Liver (tissue), 9 donors: ENCODE measurements around the gene LDLRAD4. TPM values are rescaled to one million over a fixed set of nuclear protein-coding genes. Genes with fewer than 3 reads are reported as not detected.

ENCODE experiments used
- DNase-seq: peaks from one replicate; pipeline ENCODE4 v3.0.0-alpha.2; 2017; ENCODE audit warnings: low spot score
- H3K27ac ChIP-seq, 2 donors: one replicate each; pipeline ENCODE4 v1.7.0; 2013; ENCODE audit warnings: inconsistent platforms in 2 of 2, low read length in 2 of 2, control low read depth in 1 of 2, low read depth in 1 of 2, mild to moderate bottlenecking in 1 of 2
- H3K27me3 ChIP-seq, 4 donors: one replicate each; pipeline versions ENCODE4 v1.6.1 to v1.7.0; 2013; ENCODE audit warnings: low read length in 3 of 4, inconsistent platforms in 1 of 4, mild to moderate bottlenecking in 1 of 4, moderate library complexity in 1 of 4; ENCODE audit not compliant: control insufficient read depth in 4 of 4, insufficient read depth in 4 of 4
- H3K36me3 ChIP-seq, 4 donors: one replicate each; pipeline versions ENCODE4 v1.6.1 to v1.7.0; 2013; ENCODE audit warnings: low read length in 3 of 4, mild to moderate bottlenecking in 3 of 4, low read depth in 1 of 4, moderate library complexity in 1 of 4; ENCODE audit not compliant: control insufficient read depth in 4 of 4, insufficient read depth in 3 of 4
- H3K4me1 ChIP-seq, 4 donors: one replicate each; pipeline versions ENCODE4 v1.6.1 to v1.7.0; 2013; ENCODE audit warnings: low read length in 3 of 4, mild to moderate bottlenecking in 3 of 4, moderate library complexity in 1 of 4; ENCODE audit not compliant: control insufficient read depth in 4 of 4, insufficient read depth in 4 of 4
- H3K4me3 ChIP-seq, 3 donors: one replicate each; pipeline versions ENCODE4 v1.6.1 to v1.7.0; 2013; ENCODE audit warnings: low read length in 3 of 3, control low read depth in 1 of 3, low read depth in 1 of 3, mild to moderate bottlenecking in 1 of 3
- H3K9ac ChIP-seq, 2 donors: one replicate each; pipeline ENCODE4 v1.7.0; 2013; ENCODE audit warnings: low read length in 2 of 2, mild to moderate bottlenecking in 2 of 2, moderate library complexity in 2 of 2, control low read depth in 1 of 2, low read depth in 1 of 2
- H3K9me3 ChIP-seq, 4 donors: one replicate each; pipeline versions ENCODE4 v1.6.1 to v1.7.0; 2013; ENCODE audit warnings: low read length in 3 of 4; ENCODE audit not compliant: control insufficient read depth in 4 of 4
- EGR1 ChIP-seq, 2 donors: IDR thresholded peaks; 2 replicates each; pipeline ENCODE4 v1.6.1; 2016 to 2018; ENCODE audit warnings: antibody characterized with exemption in 2 of 2, low read depth in 2 of 2
- FOXA2 ChIP-seq: IDR thresholded peaks from 2 replicates; pipeline ENCODE4 v1.6.1; 2016; ENCODE audit warnings: antibody characterized with exemption
- GABPA ChIP-seq, 2 donors: IDR thresholded peaks in 1 of 2; conservative IDR thresholded peaks in 1 of 2; 2 replicates each; pipeline ENCODE4 v1.6.1; 2016; ENCODE audit warnings: antibody characterized with exemption in 2 of 2, mild to moderate bottlenecking in 1 of 2, moderate library complexity in 1 of 2
- HNF4A ChIP-seq, 2 donors: conservative IDR thresholded peaks; 2 replicates each; pipeline ENCODE4 v1.6.1; 2016; ENCODE audit warnings: antibody characterized with exemption in 2 of 2, mild to moderate bottlenecking in 2 of 2
- HNF4G ChIP-seq: IDR thresholded peaks from 2 replicates; pipeline ENCODE4 v1.6.1; 2016; ENCODE audit warnings: antibody characterized with exemption
- RAD21 ChIP-seq, 2 donors: IDR thresholded peaks; 2 replicates each; pipeline ENCODE4 v1.6.1; 2016; ENCODE audit warnings: antibody characterized with exemption in 2 of 2, mild to moderate bottlenecking in 2 of 2
- TAF1 ChIP-seq: conservative IDR thresholded peaks from 2 replicates; pipeline ENCODE4 v1.6.1; 2016; ENCODE audit warnings: antibody characterized with exemption, mild to moderate bottlenecking
- WGBS: extraction: QIAGEN DNeasy Blood & Tissue Kit; methylation state at CpG from one replicate; pipeline ENCODE4 v1.1.7; 2013; 5-methylcytosine and 5-hydroxymethylcytosine counted together
- polyA plus RNA-seq, 2 donors: library from polyadenylated mRNA; stranded (reverse) in 1 of 2; unstranded in 1 of 2; fragments of 200-250 nt in 1 of 2; fragments of >200 nt in 1 of 2; fragmentation: Nextera tagmentation in 1 of 2; extraction: Ambion mirVana in 1 of 2; gene quantifications; one replicate each; pipeline versions ENCODE4 v1.2.1 to v1.2.3, GENCODE V29; 2013 to 2015
- total RNA-seq, 2 donors: library from RNA; depleted of rRNA; stranded (reverse); fragments of >200 nt; gene quantifications; one replicate each; pipeline ENCODE4 v1.2.3, GENCODE V29; 2014
- TF ChIP-seq, protein P1 (sequence below): IDR thresholded peaks from 2 replicates; pipeline ENCODE4 v1.6.1; 2016; ENCODE audit warnings: antibody characterized with exemption
- TF ChIP-seq, protein P2 (sequence below): IDR thresholded peaks from 2 replicates; pipeline ENCODE4 v1.6.1; 2016; ENCODE audit warnings: antibody characterized with exemption
- TF ChIP-seq, protein P3 (sequence below): IDR thresholded peaks from 2 replicates; pipeline ENCODE4 v1.6.1; 2016; ENCODE audit warnings: antibody characterized with exemption, mild to moderate bottlenecking
- donor health status: healthy.
- donor health status: healthy.
- donor health status: healthy.
- donor health status: healthy.
- donor health status: healthy.

LDLRAD4 gene
- total and polyA plus RNA-seq, 4 donors, result 4.8 to 41.7 (median 12.7) TPM

DNA sequence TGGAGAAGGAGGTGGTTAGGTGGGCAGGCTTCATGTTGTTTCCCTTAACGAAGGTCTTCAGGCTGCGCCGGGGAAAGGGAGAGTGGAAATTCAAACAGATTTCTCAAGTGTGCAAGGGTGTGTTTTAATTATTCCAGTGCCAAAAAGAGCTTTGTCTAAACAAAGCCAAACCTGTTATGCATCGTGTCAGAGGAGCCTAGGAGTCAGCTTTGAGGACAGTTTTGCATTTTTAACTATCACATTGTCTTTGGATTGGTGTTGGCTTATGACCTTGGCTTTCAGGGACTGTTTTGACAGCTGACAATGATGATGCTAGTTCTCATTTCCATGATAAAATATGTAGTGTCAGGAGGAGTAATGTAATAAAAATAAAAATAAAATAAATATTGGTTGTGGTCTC is 144.8 kb downstream of the LDLRAD4 start:
- Histone ChIP-seq H3K27ac (no peak overlapping the region), H3K9ac (no peak overlapping the region)
- TF ChIP-seq, protein P1, sequence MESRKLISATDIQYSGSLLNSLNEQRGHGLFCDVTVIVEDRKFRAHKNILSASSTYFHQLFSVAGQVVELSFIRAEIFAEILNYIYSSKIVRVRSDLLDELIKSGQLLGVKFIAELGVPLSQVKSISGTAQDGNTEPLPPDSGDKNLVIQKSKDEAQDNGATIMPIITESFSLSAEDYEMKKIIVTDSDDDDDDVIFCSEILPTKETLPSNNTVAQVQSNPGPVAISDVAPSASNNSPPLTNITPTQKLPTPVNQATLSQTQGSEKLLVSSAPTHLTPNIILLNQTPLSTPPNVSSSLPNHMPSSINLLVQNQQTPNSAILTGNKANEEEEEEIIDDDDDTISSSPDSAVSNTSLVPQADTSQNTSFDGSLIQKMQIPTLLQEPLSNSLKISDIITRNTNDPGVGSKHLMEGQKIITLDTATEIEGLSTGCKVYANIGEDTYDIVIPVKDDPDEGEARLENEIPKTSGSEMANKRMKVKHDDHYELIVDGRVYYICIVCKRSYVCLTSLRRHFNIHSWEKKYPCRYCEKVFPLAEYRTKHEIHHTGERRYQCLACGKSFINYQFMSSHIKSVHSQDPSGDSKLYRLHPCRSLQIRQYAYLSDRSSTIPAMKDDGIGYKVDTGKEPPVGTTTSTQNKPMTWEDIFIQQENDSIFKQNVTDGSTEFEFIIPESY, result no peak
- TF ChIP-seq, protein P2, sequence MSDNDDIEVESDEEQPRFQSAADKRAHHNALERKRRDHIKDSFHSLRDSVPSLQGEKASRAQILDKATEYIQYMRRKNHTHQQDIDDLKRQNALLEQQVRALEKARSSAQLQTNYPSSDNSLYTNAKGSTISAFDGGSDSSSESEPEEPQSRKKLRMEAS, result no peak
- no peak for TF ChIP-seq EGR1 (IDR thresholded peaks at IDR 0.05; ENCODE audit: low read depth in 2 of 2)
- TF ChIP-seq GABPA (IDR thresholded peaks at IDR 0.05 in 1 of 2, conservative IDR thresholded peaks at IDR 0.05 in 1 of 2), result no peak
- TF ChIP-seq FOXA2, result no peak
- no peak for TF ChIP-seq TAF1
- TF ChIP-seq RAD21 (IDR thresholded peaks at IDR 0.05), result no peak

DNA sequence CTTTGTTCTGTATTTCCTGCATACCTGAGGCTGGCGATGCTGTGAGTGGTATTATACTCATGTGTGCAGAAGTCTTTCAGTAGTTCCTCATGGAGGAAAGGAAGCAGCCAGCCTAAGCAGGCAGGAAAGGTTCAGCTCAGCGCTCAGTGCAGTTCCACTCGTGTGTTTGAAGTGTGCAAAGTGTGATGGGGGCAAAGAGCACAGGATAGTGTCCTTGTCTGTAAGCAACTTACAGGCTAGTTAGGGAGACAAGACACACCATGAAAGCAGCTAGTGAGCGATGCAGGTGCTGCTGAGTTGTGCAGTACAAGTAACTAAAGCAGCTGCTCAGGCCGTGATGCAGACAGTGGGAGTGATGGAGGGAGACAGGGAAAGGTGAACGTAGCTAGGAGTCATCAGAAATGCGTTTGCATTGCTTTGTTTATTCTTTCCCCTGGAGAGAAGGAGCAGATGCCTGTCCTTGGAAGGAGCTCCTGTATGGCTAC is 146.2 kb downstream of the LDLRAD4 start:
- H3K9ac ChIP-seq, result no peak overlapping the region
- H3K27me3 ChIP-seq, result no peaks in the 10 kb centered on the region
- no peak overlapping the region for H3K27ac ChIP-seq
- WGBS, result 67% methylated on average over 7 of the region's 7 CpGs
- TF ChIP-seq HNF4A (conservative IDR thresholded peaks at IDR 0.05) (peak in 1 of 2 donors; percentile 26), HNF4G (no peak), RAD21 (IDR thresholded peaks at IDR 0.05) (no peak)
- DNase-seq, result no peak
- H3K4me1 ChIP-seq, result peaks cover 3 to 12% (median 7%) of the 10 kb centered on the region in 4 donors
- H3K36me3 ChIP-seq, result no peaks in the 10 kb centered on the region
- H3K9me3 ChIP-seq, result no peaks in the 10 kb centered on the region
- H3K4me3 ChIP-seq, result no peak overlapping the region

More for the DNA sequence above, 144.8 kb downstream of the LDLRAD4 start:
- Histone ChIP-seq H3K27me3 (no peaks in the 10 kb centered on the region), H3K9me3 (no peaks in the 10 kb centered on the region), H3K4me1 (peaks cover 3 to 12% (median 7%) of the 10 kb centered on the region in 4 donors), H3K4me3 (no peak overlapping the region), H3K36me3 (no peaks in the 10 kb centered on the region)
- no peak for DNase-seq
- 71% methylated on average over 4 of the region's 4 CpGs for WGBS

DNA sequence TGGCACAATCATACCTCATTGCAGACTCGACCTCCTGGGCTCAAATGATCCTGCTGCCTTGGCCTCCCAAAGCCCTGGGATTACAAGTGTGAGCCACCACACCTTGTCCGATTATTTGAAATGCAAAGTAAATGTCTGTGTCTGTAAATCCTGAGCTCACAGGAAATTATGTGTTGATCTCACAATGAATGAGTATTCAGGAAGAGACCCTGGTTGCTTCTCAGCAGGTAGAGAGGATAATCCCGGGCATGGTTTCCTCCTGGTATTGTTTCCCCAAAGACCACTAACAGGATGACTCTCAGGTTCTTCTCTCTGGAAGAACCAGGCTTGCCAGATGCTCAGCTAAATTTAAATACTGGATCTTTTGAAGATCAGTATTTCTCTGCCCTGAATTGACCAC is 147.6 kb downstream of the LDLRAD4 start:
- no peak for TF ChIP-seq EGR1 (IDR thresholded peaks at IDR 0.05; ENCODE audit: low read depth in 2 of 2)
- DNase-seq, result no peak
- 90% methylated on average over 3 of the region's 3 CpGs for WGBS
- Histone ChIP-seq H3K9me3 (no peaks in the 10 kb centered on the region), H3K9ac (no peak overlapping the region), H3K4me3 (no peak overlapping the region), H3K27me3 (no peaks in the 10 kb centered on the region), H3K4me1 (peaks cover 3 to 12% (median 7%) of the 10 kb centered on the region in 4 donors), H3K27ac (no peak overlapping the region), H3K36me3 (no peaks in the 10 kb centered on the region)

DNA sequence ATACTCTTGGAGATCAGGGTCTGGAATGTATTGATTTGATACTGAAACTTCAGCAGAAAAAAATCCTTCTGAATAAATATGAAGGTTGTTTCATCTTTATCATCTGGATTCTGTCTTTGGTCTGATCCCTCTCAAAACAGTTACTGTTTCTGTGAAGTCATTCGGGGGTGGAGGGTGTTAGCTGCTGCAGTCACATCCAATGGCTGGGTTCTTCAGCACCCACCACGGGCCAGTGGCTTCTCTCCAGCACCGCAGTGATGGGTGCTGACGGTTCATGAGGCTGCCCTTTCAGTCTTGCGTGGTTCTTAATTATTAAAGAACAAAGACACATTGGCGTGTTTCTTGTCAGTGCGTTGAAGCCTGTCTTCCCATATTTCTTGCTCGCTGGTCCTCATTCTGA is 148.0 kb downstream of the LDLRAD4 start:
- TF ChIP-seq RAD21 (IDR thresholded peaks at IDR 0.05), result no peak
- no peak for TF ChIP-seq HNF4G
- TF ChIP-seq, protein P3, sequence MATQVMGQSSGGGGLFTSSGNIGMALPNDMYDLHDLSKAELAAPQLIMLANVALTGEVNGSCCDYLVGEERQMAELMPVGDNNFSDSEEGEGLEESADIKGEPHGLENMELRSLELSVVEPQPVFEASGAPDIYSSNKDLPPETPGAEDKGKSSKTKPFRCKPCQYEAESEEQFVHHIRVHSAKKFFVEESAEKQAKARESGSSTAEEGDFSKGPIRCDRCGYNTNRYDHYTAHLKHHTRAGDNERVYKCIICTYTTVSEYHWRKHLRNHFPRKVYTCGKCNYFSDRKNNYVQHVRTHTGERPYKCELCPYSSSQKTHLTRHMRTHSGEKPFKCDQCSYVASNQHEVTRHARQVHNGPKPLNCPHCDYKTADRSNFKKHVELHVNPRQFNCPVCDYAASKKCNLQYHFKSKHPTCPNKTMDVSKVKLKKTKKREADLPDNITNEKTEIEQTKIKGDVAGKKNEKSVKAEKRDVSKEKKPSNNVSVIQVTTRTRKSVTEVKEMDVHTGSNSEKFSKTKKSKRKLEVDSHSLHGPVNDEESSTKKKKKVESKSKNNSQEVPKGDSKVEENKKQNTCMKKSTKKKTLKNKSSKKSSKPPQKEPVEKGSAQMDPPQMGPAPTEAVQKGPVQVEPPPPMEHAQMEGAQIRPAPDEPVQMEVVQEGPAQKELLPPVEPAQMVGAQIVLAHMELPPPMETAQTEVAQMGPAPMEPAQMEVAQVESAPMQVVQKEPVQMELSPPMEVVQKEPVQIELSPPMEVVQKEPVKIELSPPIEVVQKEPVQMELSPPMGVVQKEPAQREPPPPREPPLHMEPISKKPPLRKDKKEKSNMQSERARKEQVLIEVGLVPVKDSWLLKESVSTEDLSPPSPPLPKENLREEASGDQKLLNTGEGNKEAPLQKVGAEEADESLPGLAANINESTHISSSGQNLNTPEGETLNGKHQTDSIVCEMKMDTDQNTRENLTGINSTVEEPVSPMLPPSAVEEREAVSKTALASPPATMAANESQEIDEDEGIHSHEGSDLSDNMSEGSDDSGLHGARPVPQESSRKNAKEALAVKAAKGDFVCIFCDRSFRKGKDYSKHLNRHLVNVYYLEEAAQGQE, result no peak
- no peak for TF ChIP-seq HNF4A (conservative IDR thresholded peaks at IDR 0.05)
- Histone ChIP-seq H3K4me1 (peaks cover 3 to 12% (median 7%) of the 10 kb centered on the region in 4 donors), H3K9me3 (no peaks in the 10 kb centered on the region), H3K27ac (no peak overlapping the region), H3K9ac (no peak overlapping the region), H3K27me3 (no peaks in the 10 kb centered on the region), H3K4me3 (no peak overlapping the region), H3K36me3 (no peaks in the 10 kb centered on the region)
- no peak for DNase-seq
- WGBS, result 91% methylated on average over 8 of the region's 8 CpGs
